ENCODE data around the gene GLS.
A peak's percentile ranks its signal among the peaks of the same experiment; 100 is the strongest.

- TF ChIP-seq CREB1 (IDR thresholded peaks at IDR 0.05; ENCODE audit: low read depth) (no peak), CEBPB (IDR thresholded peaks at IDR 0.05) (peak; percentile 54; the same call in 1 of the 2 replicates), ZBTB7A (IDR thresholded peaks at IDR 0.05; ENCODE audit: low read depth) (no peak), TCF12 (IDR thresholded peaks at IDR 0.05; ENCODE audit: low read depth) (no peak), RAD21 (IDR thresholded peaks at IDR 0.05; ENCODE audit: low read depth) (no peak), REST (IDR thresholded peaks at IDR 0.05; ENCODE audit: low read depth) (no peak), TAF1 (IDR thresholded peaks at IDR 0.05; ENCODE audit: low read depth) (no peak), MAX (IDR thresholded peaks at IDR 0.05) (no peak), NFIC (IDR thresholded peaks at IDR 0.05) (no peak), EP300 (IDR thresholded peaks at IDR 0.05; ENCODE audit: borderline replicate concordance) (no peak), USF1 (IDR thresholded peaks at IDR 0.05) (no peak), YY1 (IDR thresholded peaks at IDR 0.05; ENCODE audit: low read depth) (no peak), FOXM1 (IDR thresholded peaks at IDR 0.05; ENCODE audit: borderline replicate concordance, low read depth) (no peak), EGR1 (IDR thresholded peaks at IDR 0.05) (no peak)
These were observed 6.5 kb downstream of the GLS start for GRCh38 chr2:190887089-190887488.

All from Ishikawa (cell line).